Measurements from ENCODE around the gene ECT2. TPM values are rescaled to one million over a fixed set of nuclear protein-coding genes. Genes with fewer than 3 reads are reported as not detected.
"Not testable (repeated sequence)": the region's sequence is repeated elsewhere in the genome, so short reads cannot be mapped to it uniquely, and the experiment has no call there.

Gene ECT2
- total RNA-seq, 2 donors from 2014 or later, result 42.9 to 72.3 TPM

- Mint-ChIP-seq H3K36me3 (peaks cover 0 to 6% of the 10 kb centered on the region in 2 donors), H3K9me3 (peaks cover 4 to 10% of the 10 kb centered on the region in 2 donors), H3K27ac (peak overlapping the region in 1 of 2 donors; percentile 46)
- DNase-seq (ENCODE audit: low spot score in 2 of 2) (no peak), ATAC-seq (no peak)
Observed at GRCh38 chr3:172824229-172824628, 73.7 kb downstream of the ECT2 start.

DNA sequence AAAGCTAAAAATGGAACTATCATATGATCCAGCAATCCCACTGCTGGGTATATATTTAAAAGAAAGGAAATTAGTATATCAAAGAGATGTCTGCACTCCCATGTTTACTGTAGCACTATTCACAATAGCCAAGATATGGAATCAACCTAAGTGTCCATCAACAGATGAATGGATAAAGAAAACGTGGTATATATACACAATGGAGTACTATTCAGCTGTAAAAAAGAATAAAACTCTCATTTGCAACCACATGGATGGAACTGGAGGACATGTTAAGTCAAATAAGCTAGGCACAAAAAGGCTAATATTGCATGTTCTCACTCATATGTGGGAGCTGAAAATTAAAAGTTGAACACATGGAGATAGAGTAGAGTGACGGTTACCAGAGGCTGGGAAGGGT is 76.7 kb downstream of the ECT2 start:
- H3K36me3 Mint-ChIP-seq; ATAC-seq; H3K27ac Mint-ChIP-seq; DNase-seq (ENCODE audit: low spot score in 2 of 2): not testable (repeated sequence)
- peaks cover 4 to 10% of the 10 kb centered on the region in 2 donors for H3K9me3 Mint-ChIP-seq

GRCh38 chr3:172832983-172833382 is 82.5 kb downstream of the ECT2 start:
- Mint-ChIP-seq H3K36me3 (no peaks in the 10 kb centered on the region), H3K27ac (no peak overlapping the region), H3K9me3 (no peaks in the 10 kb centered on the region)
- ATAC-seq (no peak), DNase-seq (ENCODE audit: low spot score in 2 of 2) (no peak)

- DNase-seq (ENCODE audit: low spot score in 2 of 2) (peak in 1 of 2 donors; percentile 30), ATAC-seq (no peak)
- H3K9me3 Mint-ChIP-seq, result peaks cover 0 to 3% of the 10 kb centered on the region in 2 donors
- no peaks in the 10 kb centered on the region for H3K36me3 Mint-ChIP-seq
- no peak overlapping the region for H3K27ac Mint-ChIP-seq
Observed at GRCh38 chr3:172836390-172836997, 86.0 kb downstream of the ECT2 start.

GRCh38 chr3:172839679-172840078 is 89.2 kb downstream of the ECT2 start:
- Mint-ChIP-seq H3K9me3 (peaks cover 0 to 3% of the 10 kb centered on the region in 2 donors), H3K27ac (no peak overlapping the region), H3K36me3 (no peaks in the 10 kb centered on the region)
- DNase-seq (ENCODE audit: low spot score in 2 of 2) (no peak), ATAC-seq (no peak)

- Mint-ChIP-seq H3K36me3 (no peaks in the 10 kb centered on the region), H3K9me3 (peaks cover 0 to 3% of the 10 kb centered on the region in 2 donors), H3K27ac (no peak overlapping the region)
- ATAC-seq (no peak), DNase-seq (ENCODE audit: low spot score in 2 of 2) (no peak)
Observed at GRCh38 chr3:172840463-172840862, 89.9 kb downstream of the ECT2 start.

- Mint-ChIP-seq H3K27ac (no peak overlapping the region), H3K36me3 (no peaks in the 10 kb centered on the region), H3K9me3 (peaks cover 0 to 3% of the 10 kb centered on the region in 2 donors)
- ATAC-seq (no peak), DNase-seq (ENCODE audit: low spot score in 2 of 2) (no peak)
Observed at GRCh38 chr3:172840913-172841312, 90.4 kb downstream of the ECT2 start.

GRCh38 chr3:172844428-172844827 is 93.9 kb downstream of the ECT2 start:
- DNase-seq (ENCODE audit: low spot score in 2 of 2), result no peak
- ATAC-seq, result no peak
- H3K36me3 Mint-ChIP-seq, result no peaks in the 10 kb centered on the region
- H3K27ac Mint-ChIP-seq, result no peak overlapping the region
- H3K9me3 Mint-ChIP-seq, result peaks cover 0 to 3% of the 10 kb centered on the region in 2 donors

DNA sequence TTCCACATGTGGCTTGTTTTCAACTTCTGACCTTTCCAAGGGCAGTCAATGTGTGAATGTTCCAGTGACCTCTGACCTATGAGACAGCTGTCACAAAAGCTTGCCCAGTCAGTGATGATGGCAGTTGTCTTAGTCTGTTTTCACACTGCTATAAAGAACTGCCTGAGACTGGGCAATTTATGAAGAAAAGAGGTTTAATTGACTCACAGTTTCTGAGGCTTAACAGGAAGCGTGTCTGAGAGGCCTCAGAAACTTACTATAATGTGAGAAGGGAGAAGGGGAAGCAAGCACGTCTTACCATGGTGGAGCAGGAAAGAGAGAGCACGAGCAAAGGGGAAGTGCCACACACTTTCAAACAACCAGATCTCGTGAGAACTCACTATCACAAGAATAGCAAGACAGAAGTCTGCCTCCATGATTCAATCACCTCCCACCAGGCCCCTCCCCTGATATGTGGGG is 95.6 kb downstream of the ECT2 start:
- DNase-seq (ENCODE audit: low spot score in 2 of 2) (no peak), ATAC-seq (peak; percentile 64 to 81)
- peaks cover 0 to 1% of the 10 kb centered on the region in 2 donors for H3K9me3 Mint-ChIP-seq
- H3K36me3 Mint-ChIP-seq, result no peaks in the 10 kb centered on the region
- H3K27ac Mint-ChIP-seq, result no peak overlapping the region

- Mint-ChIP-seq H3K27ac (no peak overlapping the region), H3K9me3 (no peaks in the 10 kb centered on the region), H3K36me3 (no peaks in the 10 kb centered on the region)
- DNase-seq (ENCODE audit: low spot score in 2 of 2), result no peak
- ATAC-seq, result peak in 1 of 2 donors; percentile 62
Observed at GRCh38 chr3:172846706-172847105, 96.2 kb downstream of the ECT2 start.

GRCh38 chr3:172847292-172847691 is 96.8 kb downstream of the ECT2 start:
- no peak for ATAC-seq
- H3K9me3 Mint-ChIP-seq, result no peaks in the 10 kb centered on the region
- no peak for DNase-seq (ENCODE audit: low spot score in 2 of 2)
- no peaks in the 10 kb centered on the region for H3K36me3 Mint-ChIP-seq
- H3K27ac Mint-ChIP-seq, result no peak overlapping the region

GRCh38 chr3:172848910-172849309 is 98.4 kb downstream of the ECT2 start:
- DNase-seq (ENCODE audit: low spot score in 2 of 2) (no peak), ATAC-seq (no peak)
- Mint-ChIP-seq H3K9me3 (no peaks in the 10 kb centered on the region), H3K27ac (no peak overlapping the region), H3K36me3 (no peaks in the 10 kb centered on the region)

GRCh38 chr3:172853005-172853404 is 102.5 kb downstream of the ECT2 start:
- ATAC-seq, result no peak
- no peaks in the 10 kb centered on the region for H3K9me3 Mint-ChIP-seq
- no peaks in the 10 kb centered on the region for H3K36me3 Mint-ChIP-seq
- no peak for DNase-seq (ENCODE audit: low spot score in 2 of 2)
- H3K27ac Mint-ChIP-seq, result no peak overlapping the region

DNA sequence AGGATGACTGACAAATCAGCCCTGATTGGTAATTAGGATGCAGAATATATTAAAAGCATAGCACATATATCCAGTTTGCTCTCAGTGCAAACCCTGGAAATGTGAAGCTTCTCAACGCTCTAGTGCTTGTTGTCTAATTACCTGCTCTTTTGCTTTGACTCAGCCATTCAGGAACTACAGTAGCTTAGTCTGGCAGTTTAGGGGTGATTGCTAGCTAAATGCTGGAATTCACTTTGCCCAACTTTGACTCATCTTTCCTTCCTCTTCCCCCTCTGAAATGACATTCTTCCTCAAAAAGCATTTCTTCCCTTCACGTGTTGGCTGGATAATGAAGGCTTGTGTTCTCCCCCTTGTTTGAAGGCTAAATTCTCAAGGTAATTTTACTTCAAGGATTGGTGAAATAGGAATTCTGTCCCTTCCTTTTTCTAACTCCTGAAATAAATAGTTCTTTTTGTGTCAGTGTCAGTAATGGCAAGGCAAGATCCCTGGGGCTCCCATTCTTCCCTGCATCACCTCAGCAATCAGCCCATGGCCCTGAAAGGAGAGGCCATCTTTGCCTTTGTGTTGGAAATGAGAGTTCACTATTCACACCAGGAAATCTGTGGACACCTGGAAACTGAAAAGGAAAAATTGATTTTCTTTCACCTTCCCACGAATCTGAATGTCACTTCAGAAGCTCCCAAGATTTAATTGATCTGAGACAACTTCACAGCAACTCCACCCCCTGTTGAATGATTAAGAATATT is 103.6 kb downstream of the ECT2 start:
- Mint-ChIP-seq H3K36me3 (no peaks in the 10 kb centered on the region), H3K9me3 (no peaks in the 10 kb centered on the region), H3K27ac (no peak overlapping the region)
- DNase-seq (ENCODE audit: low spot score in 2 of 2), result no peak
- no peak for ATAC-seq

DNA sequence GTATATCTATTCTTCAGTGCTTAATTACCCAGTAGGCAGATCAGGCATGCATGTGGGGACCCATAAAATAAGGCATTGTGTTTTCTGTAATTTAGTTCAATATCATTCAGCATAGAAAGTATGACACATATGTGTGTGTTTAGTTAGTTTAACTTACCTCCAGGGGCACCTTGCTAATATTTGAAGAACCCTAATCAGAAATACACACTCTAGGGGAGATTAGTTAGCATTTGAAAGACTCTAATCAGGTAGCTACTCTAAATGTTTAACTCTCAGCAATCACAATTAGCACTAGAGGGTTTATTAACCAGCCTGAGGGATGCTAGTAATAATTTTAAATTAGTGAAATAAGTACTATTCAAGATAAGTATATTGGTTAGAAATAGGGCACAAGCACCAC is 104.5 kb downstream of the ECT2 start:
- ATAC-seq (no peak), DNase-seq (ENCODE audit: low spot score in 2 of 2) (no peak)
- H3K36me3 Mint-ChIP-seq, result no peaks in the 10 kb centered on the region
- H3K27ac Mint-ChIP-seq, result no peak overlapping the region
- no peaks in the 10 kb centered on the region for H3K9me3 Mint-ChIP-seq

DNA sequence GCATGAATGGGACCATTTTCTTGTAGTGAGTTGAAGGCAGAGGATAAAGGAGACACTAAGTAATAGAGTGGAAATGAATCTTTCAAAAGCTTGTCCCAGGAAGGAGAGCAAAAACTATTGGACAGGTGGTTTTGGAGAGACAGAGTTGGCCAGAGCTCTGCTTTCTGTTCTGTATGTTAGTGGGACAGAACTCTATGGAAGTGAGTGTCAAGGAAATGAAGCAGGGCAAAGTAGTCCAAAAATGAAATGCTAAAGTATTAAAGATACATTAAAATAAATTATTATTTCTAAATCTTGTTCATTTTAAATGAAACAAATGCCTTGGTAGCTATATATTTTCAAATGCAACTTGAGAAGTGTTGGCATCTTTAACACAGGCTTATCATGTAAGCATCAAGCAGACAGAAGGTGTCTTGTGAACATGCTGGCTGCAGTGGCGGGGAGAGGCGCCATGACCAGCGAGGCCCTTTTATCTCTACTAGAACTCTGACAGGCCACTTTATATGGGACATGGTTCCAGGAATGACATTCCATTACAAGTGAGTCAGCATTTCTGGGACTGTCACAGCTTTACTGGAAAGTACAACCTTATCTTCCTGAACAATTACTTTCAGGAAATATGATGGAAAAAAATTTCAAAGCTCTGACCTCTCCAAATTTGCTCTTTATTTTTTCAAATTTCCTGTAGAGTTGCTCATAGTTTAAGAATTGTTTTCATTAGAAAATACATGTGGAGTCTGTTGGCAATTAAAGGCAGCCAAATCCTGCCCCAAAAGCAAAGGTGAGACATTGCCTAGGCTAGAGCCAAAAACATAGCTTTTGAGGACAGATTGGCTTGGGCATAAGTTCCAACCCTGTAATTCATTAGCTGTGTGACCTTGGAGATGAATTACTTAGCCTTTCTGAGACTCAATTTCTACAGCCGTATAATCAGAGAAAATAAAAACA is 106.5 kb downstream of the ECT2 start:
- Mint-ChIP-seq H3K27ac (no peak overlapping the region), H3K9me3 (no peaks in the 10 kb centered on the region), H3K36me3 (no peaks in the 10 kb centered on the region)
- DNase-seq (ENCODE audit: low spot score in 2 of 2), result no peak
- no peak for ATAC-seq

DNA sequence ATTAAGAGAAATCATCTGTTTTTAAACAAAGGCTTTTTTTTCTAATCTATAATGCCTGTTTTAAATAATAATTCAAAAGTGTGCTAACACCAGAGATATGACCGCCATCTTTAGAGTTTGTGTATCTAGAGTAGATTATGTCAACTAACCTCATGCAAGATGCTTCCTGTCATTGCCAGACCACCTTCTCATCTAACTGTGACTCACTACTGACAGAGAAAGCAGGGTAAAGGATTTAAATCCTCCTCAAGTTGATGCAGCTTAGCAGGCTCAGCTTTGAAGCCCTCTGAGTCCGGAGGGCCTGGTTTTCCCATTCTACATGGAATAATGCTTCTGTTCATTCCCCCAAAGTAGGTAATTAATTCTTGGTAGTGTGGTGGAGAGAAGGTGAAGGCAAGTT is 108.5 kb downstream of the ECT2 start:
- no peak for DNase-seq (ENCODE audit: low spot score in 2 of 2)
- Mint-ChIP-seq H3K9me3 (no peaks in the 10 kb centered on the region), H3K36me3 (no peaks in the 10 kb centered on the region), H3K27ac (no peak overlapping the region)
- no peak for ATAC-seq
